Right lobe of liver (tissue), 6 donors: ENCODE measurements around the gene CARNS1. TPM values are rescaled to one million over a fixed set of nuclear protein-coding genes. Genes with fewer than 3 reads are reported as not detected.

Source experiments
- ATAC-seq, 4 donors: fragments of 200-7000 bp; cut with Tn5 transposase; one replicate each; pipeline ENCODE4 v1.9.1; 2020; ENCODE audit warnings: mild to moderate bottlenecking in 4 of 4, moderate library complexity in 4 of 4
- DNase-seq, 3 donors: peaks; one replicate each; pipeline ENCODE4 v3.0.0-alpha.2; 2020
- H3K27ac ChIP-seq, 3 donors: fragments of 200-600 bp; one replicate each; pipeline ENCODE4 v1.8.0; 2022
- H3K27me3 ChIP-seq, 2 donors: fragments of 200-600 bp; one replicate each; pipeline ENCODE4 v1.8.0; 2022
- H3K36me3 ChIP-seq, 4 donors: fragments of 200-600 bp; sonication (generic) in 1 of 4; one replicate each; pipeline versions ENCODE4 v1.5.1 to v1.8.0; 2017 to 2022; ENCODE audit warnings: control low read depth in 1 of 4
- H3K4me1 ChIP-seq, 4 donors: fragments of 200-600 bp; sonication (generic) in 1 of 4; one replicate each; pipeline versions ENCODE4 v1.5.1 to v1.8.0; 2017 to 2022; ENCODE audit warnings: control low read depth in 1 of 4
- H3K4me3 ChIP-seq, 3 donors: fragments of 200-600 bp; one replicate each; pipeline ENCODE4 v1.8.0; 2022
- H3K9me3 ChIP-seq, 4 donors: fragments of 200-600 bp; sonication (generic) in 1 of 4; one replicate each; pipeline versions ENCODE4 v1.5.1 to v1.8.0; 2017 to 2022; ENCODE audit warnings: control low read depth in 1 of 4
- POLR2A ChIP-seq: fragments of 450-650 bp; IDR thresholded peaks from one replicate; pipeline ENCODE4 v1.6.1; 2017; ENCODE audit warnings: antibody characterized with exemption, mild to moderate bottlenecking
- WGBS: methylation state at CpG from one replicate; pipeline ENCODE4 v1.1.6; 2018; ENCODE audit warnings: low coverage, low lambda C conversion rate; ENCODE audit not compliant: insufficient coverage; ENCODE audit errors: missing lambda C conversion rate; 5-methylcytosine and 5-hydroxymethylcytosine counted together
- intact Hi-C, 2 donors: fragments of 100-400 bp; cut with DNase I; formaldehyde crosslinking; loops; one replicate each; pipeline versions ENCODE4 v1.11.2 to v1.14.1; 2022
- total RNA-seq, 6 experiments: library from RNA; depleted of rRNA in 2 of 6; stranded (reverse); fragments of >200 nt in 2 of 6; fragmentation: NEBNext Ultra II Directional in 3 of 6; extraction: Animal tissue kit (Norgen Biotek cat#: 25700) in 3 of 6; gene quantifications; one replicate each; pipeline versions ENCODE4 v1.1.0 to v1.2.4, GENCODE V29; 2016 to 2023
- TF ChIP-seq, protein P1 (sequence below), 4 donors: fragments of 200-600 bp in 3 of 4; fragments of 450-650 bp in 1 of 4; IDR thresholded peaks; one replicate each; pipeline versions ENCODE4 v1.5.1 to v1.8.0; 2016 to 2022; ENCODE audit warnings: antibody characterized with exemption in 4 of 4, mild to moderate bottlenecking in 2 of 4
- donor health status: DM: no; HTN: yes; CAD: no.
- donor health status: DM: no; HTN: no; CAD: no.
- donor health status: DM: no; HTN: no; CAD: no.
- donor health status: DM: no; HTN: yes; CAD: no.
- donor health status: DM: no; HTN: yes; CAD: no.

The CARNS1 gene
- total RNA-seq, 6 experiments from 2014 or later = 0.12 to 0.31 (median 0.22) TPM; not detected in 1

DNA sequence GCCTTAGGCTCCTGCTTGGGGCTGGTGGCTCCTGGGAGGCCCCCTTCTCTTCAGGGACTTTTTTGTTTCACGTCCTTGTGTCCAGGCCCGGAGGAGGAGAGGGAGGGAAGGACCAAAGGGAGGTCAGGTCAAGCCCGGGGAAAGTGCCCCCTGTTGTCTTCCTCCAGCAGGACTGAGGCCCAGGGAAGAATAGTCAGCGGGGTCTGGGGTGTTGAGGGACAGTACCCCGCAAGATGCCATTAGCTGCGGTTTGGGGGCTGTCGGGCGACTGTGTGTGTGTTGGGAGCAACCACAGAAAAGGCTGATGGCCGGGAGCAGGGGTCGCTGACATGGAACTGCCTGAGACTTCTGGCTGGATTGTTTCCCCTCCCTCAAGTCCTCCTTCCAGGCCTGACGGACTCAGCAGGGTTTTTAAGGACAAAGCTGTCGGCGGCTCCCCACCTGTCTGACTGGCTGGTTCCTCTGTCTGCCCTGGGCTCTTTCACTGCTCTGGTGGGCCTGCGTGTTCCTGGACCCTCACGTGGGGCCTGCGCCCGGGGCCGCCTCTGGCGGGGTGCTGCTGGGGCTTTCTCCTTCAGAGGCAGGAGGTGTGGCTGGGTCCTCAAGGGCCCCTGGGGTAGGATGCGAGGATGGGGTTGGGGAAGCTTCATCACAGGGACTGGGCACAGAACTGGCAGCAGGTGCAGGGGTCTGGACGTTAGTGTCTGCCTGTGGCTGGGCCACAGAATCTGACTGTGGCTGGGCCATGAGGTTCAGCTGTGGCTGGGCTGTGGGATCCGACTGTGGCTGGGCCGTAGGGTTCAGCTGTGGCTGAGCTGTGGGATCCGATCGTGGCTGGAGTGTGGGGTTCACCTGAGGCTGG, 35.5 kb downstream of the CARNS1 start:
- intact Hi-C loops = no loop called here
- 96% methylated on average over 5 of the region's 25 CpGs for WGBS

DNA sequence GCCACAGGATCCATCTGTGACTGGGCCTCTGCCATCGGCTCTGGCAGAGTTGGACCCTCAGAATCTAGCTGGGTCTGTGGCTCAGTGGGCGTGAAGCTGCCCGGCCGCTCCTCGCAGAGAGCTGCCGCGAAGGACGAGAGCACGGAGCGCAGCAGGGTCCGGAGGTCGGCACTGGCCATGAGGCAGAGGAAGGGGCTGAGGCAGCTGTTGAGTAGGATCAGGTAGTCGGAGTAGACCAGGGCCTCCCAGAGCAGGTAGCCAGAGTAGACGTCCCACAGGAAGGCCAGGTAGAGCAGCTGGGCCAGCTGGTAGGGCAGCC, 36.1 kb downstream of the CARNS1 start:
- no peak for TF ChIP-seq POLR2A
- TF ChIP-seq, protein P1, sequence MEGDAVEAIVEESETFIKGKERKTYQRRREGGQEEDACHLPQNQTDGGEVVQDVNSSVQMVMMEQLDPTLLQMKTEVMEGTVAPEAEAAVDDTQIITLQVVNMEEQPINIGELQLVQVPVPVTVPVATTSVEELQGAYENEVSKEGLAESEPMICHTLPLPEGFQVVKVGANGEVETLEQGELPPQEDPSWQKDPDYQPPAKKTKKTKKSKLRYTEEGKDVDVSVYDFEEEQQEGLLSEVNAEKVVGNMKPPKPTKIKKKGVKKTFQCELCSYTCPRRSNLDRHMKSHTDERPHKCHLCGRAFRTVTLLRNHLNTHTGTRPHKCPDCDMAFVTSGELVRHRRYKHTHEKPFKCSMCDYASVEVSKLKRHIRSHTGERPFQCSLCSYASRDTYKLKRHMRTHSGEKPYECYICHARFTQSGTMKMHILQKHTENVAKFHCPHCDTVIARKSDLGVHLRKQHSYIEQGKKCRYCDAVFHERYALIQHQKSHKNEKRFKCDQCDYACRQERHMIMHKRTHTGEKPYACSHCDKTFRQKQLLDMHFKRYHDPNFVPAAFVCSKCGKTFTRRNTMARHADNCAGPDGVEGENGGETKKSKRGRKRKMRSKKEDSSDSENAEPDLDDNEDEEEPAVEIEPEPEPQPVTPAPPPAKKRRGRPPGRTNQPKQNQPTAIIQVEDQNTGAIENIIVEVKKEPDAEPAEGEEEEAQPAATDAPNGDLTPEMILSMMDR (IDR thresholded peaks at IDR 0.05) = no peak
- intact Hi-C loops = no loop called here
- H3K4me3 ChIP-seq = no peak overlapping the region
- H3K27me3 ChIP-seq = no peaks in the 10 kb centered on the region
- peaks cover 0 to 13% (median 0%) of the 10 kb centered on the region in 4 donors for H3K4me1 ChIP-seq
- DNase-seq (no peak), ATAC-seq (no peak)
- no peak overlapping the region for H3K27ac ChIP-seq
- H3K9me3 ChIP-seq = no peaks in the 10 kb centered on the region
- 96% methylated on average over 8 of the region's 14 CpGs for WGBS
- no peaks in the 10 kb centered on the region for H3K36me3 ChIP-seq

More for the DNA sequence above, 35.5 kb downstream of the CARNS1 start:
- no peak for DNase-seq
- Histone ChIP-seq H3K27me3 (no peaks in the 10 kb centered on the region), H3K4me1 (peaks cover 0 to 13% (median 0%) of the 10 kb centered on the region in 4 donors), H3K27ac (no peak overlapping the region), H3K9me3 (no peaks in the 10 kb centered on the region), H3K36me3 (no peaks in the 10 kb centered on the region), H3K4me3 (no peak overlapping the region)
- TF ChIP-seq, protein P1 (IDR thresholded peaks at IDR 0.05) = no peak
- no peak for TF ChIP-seq POLR2A
- no peak for ATAC-seq

- Histone ChIP-seq H3K4me3 (peak within 1 kb of the TSS in 1 of 3 donors; percentile 26), H3K4me1 (peaks cover 0 to 13% (median 0%) of the 10 kb centered on the region in 4 donors), H3K9me3 (no peaks in the 10 kb centered on the region), H3K36me3 (no peaks in the 10 kb centered on the region), H3K27ac (no peak within 1 kb of the TSS), H3K27me3 (no peaks in the 10 kb centered on the region)
- intact Hi-C loops = no loop called here
- DNase-seq = no peak
- ATAC-seq = peak; percentile 35 to 53 (median 46)
- TF ChIP-seq, protein P1 (IDR thresholded peaks at IDR 0.05) = no peak
- TF ChIP-seq POLR2A = no peak
- WGBS = 75% methylated on average over 7 of the region's 33 CpGs
Observed at GRCh38 chr11:67452141-67452952, 36.9 kb downstream of the CARNS1 start, which contains the start of gene GPR152. TSS of gene GPR152 (minus strand) at chr11:67452729. CDS start at chr11:67452724, 5 bp downstream.

DNA sequence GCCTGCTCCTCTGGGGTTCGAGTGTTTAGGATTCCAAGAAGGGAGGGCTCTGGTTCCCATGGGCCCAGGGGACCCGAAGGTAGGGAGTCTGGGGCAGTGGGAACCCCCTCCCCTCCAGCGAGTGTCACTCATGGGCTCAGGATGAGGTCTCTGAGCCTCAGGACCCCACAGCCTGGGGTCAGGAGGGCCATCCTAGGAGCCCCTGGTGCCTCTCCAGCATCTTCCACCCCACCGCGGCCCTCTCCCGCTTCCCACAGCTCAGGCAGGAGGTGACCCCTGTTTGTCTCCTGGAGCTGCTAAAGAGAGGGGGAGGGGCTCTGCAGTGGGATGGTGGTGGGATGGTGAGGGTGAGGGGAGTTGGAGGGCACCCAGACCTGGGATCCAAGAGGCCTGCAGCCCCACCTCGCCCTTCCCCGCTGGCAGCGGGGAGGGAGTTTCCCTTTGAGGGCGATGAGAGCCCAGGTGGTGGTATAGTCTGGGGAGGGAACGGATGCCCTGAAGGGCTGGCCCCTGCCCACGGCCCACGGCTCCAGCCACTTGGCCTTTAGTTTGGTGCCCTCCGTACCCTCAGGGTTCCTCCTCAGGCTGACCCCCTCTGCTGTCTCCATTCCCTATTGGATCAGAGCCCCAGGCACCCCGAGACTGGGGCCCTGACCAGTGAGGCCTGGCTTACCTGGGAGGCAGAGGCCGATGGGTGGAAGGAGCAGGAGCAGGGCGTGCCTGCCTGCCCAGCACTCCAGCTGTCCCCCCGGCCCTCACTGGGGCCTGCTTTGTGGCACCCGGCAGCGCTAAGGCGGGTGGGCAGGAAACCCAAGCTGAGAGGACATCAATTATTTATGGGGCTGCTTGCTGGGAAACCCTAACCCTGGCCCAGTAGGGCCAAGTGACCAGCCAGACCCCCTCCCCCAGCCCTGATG, 38.6 kb downstream of the CARNS1 start:
- no peak for DNase-seq
- Histone ChIP-seq H3K27ac (no peak overlapping the region), H3K4me3 (no peak overlapping the region), H3K36me3 (no peaks in the 10 kb centered on the region), H3K4me1 (no peaks in the 10 kb centered on the region), H3K27me3 (no peaks in the 10 kb centered on the region), H3K9me3 (no peaks in the 10 kb centered on the region)
- intact Hi-C loops = no loop called here
- WGBS = 73% methylated on average over 2 of the region's 21 CpGs
- TF ChIP-seq, protein P1 (IDR thresholded peaks at IDR 0.05) = no peak
- TF ChIP-seq POLR2A = no peak
- ATAC-seq = no peak
